GM19324 (cell line): ENCODE results near the gene TBX21.
"Not testable (repeated sequence)": the region's sequence is repeated elsewhere in the genome, so short reads cannot be mapped to it uniquely, and the experiment has no call there.

Experiments used
- ATAC-seq: cut with Tn5 transposase; IDR thresholded peaks from one replicate; pipeline ENCODE4 v1.9.1; 2021; ENCODE audit warnings: mild to moderate bottlenecking, moderate library complexity; ENCODE audit not compliant: unreplicated experiment, low FRiP score

The TBX21 gene

GRCh38 chr17:47728214-47728877, 4.7 kb upstream of the TBX21 start:
- no peak for ATAC-seq

GRCh38 chr17:47729476-47729875, 3.6 kb upstream of the TBX21 start:
- no peak for ATAC-seq

GRCh38 chr17:47730681-47731080, 2.4 kb upstream of the TBX21 start:
- ATAC-seq: no peak

GRCh38 chr17:47731396-47731795, 1.6 kb upstream of the TBX21 start:
- ATAC-seq: no peak

DNA sequence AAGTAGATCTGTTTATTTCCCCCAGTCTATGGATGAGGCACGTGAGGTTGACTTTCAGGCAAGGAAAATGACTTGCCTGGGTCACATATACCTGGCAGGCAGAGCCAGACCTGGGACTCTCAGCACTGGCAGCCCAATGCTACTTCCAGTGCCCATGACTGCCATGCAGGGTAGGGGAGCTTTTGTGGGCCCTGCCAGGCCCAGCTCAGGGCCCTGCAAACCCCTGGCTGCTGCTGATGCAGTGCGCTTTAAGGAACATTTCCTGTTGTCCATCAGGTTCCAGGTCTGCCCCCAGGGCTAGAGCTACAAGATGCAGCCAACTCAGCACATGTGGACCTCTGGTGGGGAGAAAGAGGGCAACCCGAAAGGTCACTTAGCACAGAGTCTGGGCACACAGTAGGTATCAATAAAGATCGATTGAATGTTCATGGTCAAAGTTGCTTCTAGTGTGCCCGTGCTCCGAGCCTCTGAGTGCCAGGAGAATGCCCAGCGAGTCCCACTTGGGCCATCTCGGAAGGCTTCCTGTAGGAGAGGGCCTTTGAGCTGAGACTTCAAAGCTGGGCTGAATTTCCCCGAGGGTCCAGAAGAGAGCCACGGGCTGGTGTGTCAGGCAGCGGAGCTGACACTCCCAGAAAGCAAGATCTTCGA, 513 bp upstream of the TBX21 start:
- ATAC-seq: no peak

- ATAC-seq: peak; percentile 16
Observed at GRCh38 chr17:47733674-47734410, 806 bp downstream of the TBX21 start.

GRCh38 chr17:47735139-47735464, 2.1 kb downstream of the TBX21 start:
- no peak for ATAC-seq

GRCh38 chr17:47735536-47736011, 2.5 kb downstream of the TBX21 start:
- no peak for ATAC-seq

DNA sequence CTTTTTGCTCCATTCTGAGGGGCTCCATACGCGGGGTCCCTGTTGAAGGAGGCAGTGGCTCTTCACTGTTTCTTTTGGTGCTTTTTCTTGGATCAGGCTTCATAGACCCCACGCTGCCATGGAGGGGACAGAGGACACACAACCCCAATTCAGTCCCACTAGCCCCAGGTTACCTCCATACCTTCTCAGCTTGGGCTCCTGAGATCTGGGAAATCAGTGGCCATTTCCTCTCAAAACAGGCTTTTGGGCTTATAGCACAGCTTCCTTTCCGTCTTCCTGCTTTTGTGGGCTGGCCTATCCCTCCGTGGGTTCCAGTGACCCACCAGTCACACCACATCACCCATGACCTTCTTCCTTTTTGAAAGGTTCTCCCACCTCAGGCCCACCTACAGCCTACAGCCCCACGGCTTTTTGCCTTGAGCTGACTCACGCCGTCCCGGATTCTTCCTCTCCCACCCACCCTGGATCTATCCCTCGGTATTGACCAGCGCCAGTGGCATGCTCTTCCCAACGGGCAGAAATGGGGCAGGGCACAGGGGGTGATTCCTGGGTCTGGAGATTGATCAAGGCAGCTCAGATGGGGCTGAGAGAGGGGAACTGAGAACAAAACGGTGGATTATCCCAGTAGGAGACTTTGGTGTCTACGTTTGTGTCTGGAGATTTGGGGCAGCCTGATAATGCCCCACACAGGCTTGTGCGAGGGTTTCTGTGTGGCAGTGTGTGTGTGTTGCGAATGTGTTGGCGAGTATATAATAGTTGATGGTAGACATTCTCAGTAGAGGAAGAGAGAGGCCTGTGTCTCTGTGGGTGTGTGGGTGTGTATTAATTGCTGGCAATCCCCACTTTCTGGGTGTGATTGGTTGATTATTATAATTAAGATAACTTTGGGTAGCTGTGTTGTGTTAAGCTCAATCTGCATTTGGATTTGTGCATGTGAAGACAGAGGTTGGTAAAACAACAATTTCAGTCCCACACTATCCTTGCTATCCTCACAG, 3.8 kb downstream of the TBX21 start:
- no peak for ATAC-seq

GRCh38 chr17:47738178-47738577, 5.1 kb downstream of the TBX21 start:
- ATAC-seq: no peak

DNA sequence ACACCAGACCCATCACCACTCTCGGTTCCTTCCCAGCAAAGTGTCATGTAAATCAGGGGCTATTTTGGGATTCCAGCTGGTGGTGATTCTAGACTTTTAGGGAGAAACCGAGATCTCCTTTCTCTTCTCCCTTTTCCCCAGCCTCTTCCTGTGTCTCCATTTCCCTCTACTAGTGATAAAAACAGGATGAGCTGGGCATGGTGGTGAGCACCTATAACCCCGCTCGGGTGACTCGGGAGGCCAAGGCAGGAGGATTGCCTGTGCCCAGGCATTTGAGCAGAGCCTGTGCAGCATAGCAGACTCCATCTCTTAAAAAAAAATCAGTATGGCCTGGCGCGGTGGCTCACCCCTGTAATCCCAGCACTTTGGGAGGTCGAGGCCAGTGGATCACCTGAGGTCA, 6.1 kb downstream of the TBX21 start:
- no peak for ATAC-seq

GRCh38 chr17:47739945-47740344, 6.9 kb downstream of the TBX21 start:
- ATAC-seq: not testable (repeated sequence)

DNA sequence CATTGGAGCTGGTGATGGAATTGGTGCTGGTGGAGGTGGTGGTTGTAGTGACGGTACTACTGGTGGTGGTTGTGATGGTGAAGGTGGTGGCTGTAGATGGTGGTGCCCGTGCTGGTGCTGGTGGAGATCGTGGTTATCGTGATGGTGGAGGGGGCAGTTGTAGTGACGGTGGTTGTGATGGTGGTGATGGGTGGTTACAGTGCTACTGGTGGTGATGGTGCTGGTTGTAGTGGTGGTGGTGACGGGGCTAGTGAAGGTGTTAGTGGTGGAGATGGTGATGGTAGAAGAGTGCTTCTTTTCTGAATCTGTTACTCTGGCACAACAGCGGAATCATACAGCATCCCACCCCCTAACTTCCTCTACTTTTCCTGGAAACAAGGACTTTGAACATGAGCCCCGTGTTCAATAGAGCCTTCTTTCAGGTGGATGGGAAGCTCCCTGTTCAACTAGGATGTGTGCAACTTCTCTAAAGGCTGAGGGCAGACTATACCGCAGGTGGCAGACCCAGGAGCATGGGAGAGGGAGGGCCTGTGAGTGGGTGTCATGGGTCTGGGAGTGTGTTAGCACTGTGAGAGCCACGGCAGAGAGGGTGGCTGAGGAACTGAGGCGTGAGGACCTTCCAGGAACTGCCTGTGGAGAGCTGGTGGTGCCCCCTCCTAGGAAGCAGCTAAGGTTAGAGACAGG, 8.2 kb downstream of the TBX21 start:
- no peak for ATAC-seq

DNA sequence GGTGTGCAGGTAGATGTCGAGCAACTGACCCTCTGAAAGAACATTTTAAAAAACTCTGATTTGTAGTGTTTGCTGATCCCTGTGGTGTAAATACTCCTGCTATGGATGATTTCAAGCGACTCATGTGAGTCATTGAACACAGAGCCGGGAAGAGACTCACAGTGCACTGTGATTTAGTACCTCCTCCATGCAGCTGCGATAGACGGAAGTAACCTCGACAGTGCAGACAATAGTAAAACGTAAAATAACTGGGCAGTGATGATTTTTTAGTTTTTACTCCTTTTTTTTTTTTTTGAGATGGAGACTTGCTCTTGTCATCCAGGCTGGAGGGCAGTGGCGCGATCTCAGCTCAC, 8.7 kb downstream of the TBX21 start:
- no peak for ATAC-seq

GRCh38 chr17:47742319-47743181, 9.5 kb downstream of the TBX21 start:
- ATAC-seq: no peak

- ATAC-seq: no peak
Observed at GRCh38 chr17:47744168-47745036, 11.4 kb downstream of the TBX21 start.

GRCh38 chr17:47745037-47745380, 12.0 kb downstream of the TBX21 start:
- no peak for ATAC-seq

- no peak for ATAC-seq
Observed at GRCh38 chr17:47751471-47751870, 18.4 kb downstream of the TBX21 start.
